Measurements from ENCODE around the gene SPATA6L. TPM values are rescaled to one million over a fixed set of nuclear protein-coding genes. Genes with fewer than 3 reads are reported as not detected.

SPATA6L gene
- total and polyA plus RNA-seq, 11 donors: 0.14 to 2.1 (median 0.55) TPM; not detected in 1

DNA sequence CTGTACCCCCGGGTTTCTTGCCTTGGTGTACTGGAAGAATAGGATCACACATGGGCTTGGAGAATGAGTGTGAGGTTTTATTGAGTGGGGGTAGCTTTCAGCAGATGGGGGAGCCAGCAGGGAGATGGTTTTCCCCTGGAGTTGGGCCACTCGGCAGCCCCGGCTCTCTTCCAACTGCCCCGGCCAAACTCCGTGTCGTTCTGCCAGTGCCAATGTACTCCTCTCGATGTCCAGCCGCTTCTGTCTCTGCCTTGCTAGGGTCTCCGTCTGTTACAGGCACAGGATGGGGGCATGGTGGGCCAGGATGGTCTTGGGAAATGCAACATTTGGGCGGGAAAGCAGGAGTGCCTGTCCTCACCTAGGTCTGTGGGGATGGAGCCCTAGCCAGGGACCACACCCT lies 11.7 kb downstream of the SPATA6L start:
- DNase-seq (peak in 1 of 5 donors; percentile 58), ATAC-seq (no peak)
- no peaks in the 10 kb centered on the region for H3K36me3 ChIP-seq
- WGBS, 4 donors: 85 to 93% (median 87%) methylated on average over 10 of the region's 10 CpGs
- no peaks in the 10 kb centered on the region for H3K27me3 ChIP-seq
- H3K27ac ChIP-seq: no peak overlapping the region
- no peaks in the 10 kb centered on the region for H3K4me1 ChIP-seq
- intact Hi-C loops (cut with DNase I): loop anchor here in 1 of 10 donors (10.0 kb wide), 1 partner anchor 60 kb away; no protein-coding TSS in a partner anchor
- H3K4me3 ChIP-seq: no peak overlapping the region
- no peak for TF ChIP-seq POLR2A (IDR thresholded peaks at IDR 0.05)
- TF ChIP-seq, protein P1, sequence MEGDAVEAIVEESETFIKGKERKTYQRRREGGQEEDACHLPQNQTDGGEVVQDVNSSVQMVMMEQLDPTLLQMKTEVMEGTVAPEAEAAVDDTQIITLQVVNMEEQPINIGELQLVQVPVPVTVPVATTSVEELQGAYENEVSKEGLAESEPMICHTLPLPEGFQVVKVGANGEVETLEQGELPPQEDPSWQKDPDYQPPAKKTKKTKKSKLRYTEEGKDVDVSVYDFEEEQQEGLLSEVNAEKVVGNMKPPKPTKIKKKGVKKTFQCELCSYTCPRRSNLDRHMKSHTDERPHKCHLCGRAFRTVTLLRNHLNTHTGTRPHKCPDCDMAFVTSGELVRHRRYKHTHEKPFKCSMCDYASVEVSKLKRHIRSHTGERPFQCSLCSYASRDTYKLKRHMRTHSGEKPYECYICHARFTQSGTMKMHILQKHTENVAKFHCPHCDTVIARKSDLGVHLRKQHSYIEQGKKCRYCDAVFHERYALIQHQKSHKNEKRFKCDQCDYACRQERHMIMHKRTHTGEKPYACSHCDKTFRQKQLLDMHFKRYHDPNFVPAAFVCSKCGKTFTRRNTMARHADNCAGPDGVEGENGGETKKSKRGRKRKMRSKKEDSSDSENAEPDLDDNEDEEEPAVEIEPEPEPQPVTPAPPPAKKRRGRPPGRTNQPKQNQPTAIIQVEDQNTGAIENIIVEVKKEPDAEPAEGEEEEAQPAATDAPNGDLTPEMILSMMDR (IDR thresholded peaks at IDR 0.05): no peak
- no peaks in the 10 kb centered on the region for H3K9me3 ChIP-seq

DNA sequence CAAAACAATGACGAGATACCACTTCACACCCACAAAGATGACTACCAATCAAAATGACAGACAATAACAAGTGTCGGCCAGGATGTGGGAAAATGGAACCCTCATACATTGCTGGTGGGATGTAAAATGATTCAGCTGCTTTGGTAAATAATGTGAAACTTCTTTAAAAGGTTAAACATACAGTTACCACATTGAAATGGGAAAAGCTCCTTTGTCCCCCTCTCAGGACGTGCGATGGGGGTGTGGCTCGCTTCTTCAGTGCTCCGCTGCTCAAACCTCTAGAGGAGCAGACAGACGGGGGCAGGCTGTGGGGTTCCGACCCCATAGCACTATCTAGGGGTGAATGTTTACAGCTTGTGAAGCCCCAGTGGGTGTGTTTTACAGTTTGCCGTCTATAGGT lies 12.2 kb downstream of the SPATA6L start:
- 89 to 93% (median 91%) methylated on average over 9 of the region's 9 CpGs for WGBS, 4 donors
- Histone ChIP-seq H3K9me3 (no peaks in the 10 kb centered on the region), H3K36me3 (no peaks in the 10 kb centered on the region), H3K27me3 (no peaks in the 10 kb centered on the region), H3K4me3 (no peak overlapping the region), H3K27ac (no peak overlapping the region), H3K4me1 (no peaks in the 10 kb centered on the region)
- TF ChIP-seq, protein P1 (IDR thresholded peaks at IDR 0.05): no peak
- TF ChIP-seq POLR2A (IDR thresholded peaks at IDR 0.05): no peak
- intact Hi-C loops (cut with DNase I): loop anchor here in 1 of 10 donors (10.0 kb wide), 1 partner anchor 59 kb away; no protein-coding TSS in a partner anchor
- DNase-seq (no peak), ATAC-seq (no peak)

DNA sequence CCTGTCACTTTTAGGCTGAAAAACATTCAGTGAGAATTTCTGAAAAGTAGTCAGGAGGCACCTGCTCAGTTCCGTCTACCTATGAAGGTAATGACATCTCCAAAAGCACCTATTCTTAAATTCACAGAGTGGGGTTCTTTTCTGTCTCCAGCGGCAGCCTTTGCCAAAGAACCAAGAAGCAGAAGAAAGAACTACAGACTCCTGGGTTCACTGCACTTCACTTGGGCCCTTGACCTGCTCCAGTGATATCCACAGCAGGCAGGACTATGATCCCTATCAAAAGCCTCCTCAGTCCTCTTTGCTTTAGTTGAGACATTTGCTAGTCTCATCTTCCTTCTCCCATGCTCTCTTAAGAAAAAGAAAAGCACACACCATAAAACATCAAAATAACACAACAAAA lies 23.9 kb downstream of the SPATA6L start:
- Histone ChIP-seq H3K27ac (no peak overlapping the region), H3K27me3 (no peaks in the 10 kb centered on the region), H3K4me3 (no peak overlapping the region), H3K4me1 (no peaks in the 10 kb centered on the region), H3K9me3 (no peaks in the 10 kb centered on the region), H3K36me3 (no peaks in the 10 kb centered on the region)
- TF ChIP-seq, protein P1 (IDR thresholded peaks at IDR 0.05): no peak
- TF ChIP-seq POLR2A (IDR thresholded peaks at IDR 0.05): no peak
- intact Hi-C loops (cut with DNase I): loop anchor here in 5 of 10 donors (5.0 kb wide), 3 partner anchors 260 to 330 kb away; no protein-coding TSS in a partner anchor
- no peak for DNase-seq
- no peak for ATAC-seq
- WGBS, 4 donors: 87 to 95% (median 92%) methylated on average over 2 of the region's 2 CpGs

DNA sequence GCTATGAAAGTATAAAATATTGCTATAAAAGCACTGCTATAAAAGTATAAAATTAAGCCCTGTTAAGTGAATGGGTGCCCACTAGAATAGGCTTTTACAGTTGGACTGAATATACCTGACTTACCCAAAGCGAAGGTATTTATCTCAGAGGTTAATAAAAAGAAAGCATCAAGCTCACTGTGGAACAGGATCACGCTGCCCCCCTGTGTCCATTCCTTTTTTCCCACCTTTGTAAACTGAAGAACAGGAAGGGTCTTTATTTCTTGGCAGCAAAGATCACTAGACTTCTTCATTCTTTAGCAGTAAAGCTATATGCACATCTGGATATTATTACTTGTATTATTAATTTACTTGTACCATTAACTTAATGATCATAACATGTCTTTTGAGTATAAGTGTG lies 26.3 kb downstream of the SPATA6L start:
- DNase-seq (no peak), ATAC-seq (no peak)
- Histone ChIP-seq H3K36me3 (no peaks in the 10 kb centered on the region), H3K4me3 (no peak overlapping the region), H3K4me1 (no peaks in the 10 kb centered on the region), H3K27ac (no peak overlapping the region), H3K9me3 (no peaks in the 10 kb centered on the region), H3K27me3 (no peaks in the 10 kb centered on the region)
- no peak for TF ChIP-seq POLR2A (IDR thresholded peaks at IDR 0.05)
- TF ChIP-seq, protein P1 (IDR thresholded peaks at IDR 0.05): peak; percentile 33 to 61 (median 49)
- intact Hi-C loops (cut with DNase I): loop anchor here in 6 of 10 donors (1.0 to 5.0 kb wide), 5 partner anchors 257 to 328 kb away; no protein-coding TSS in a partner anchor
- WGBS, 4 donors: 38 to 63% (median 53%) methylated on average over 2 of the region's 2 CpGs
